HG03135 (cell line): ENCODE data around the gene REG1B.

Source experiments
- ATAC-seq: cut with Tn5 transposase; IDR thresholded peaks from one replicate; pipeline ENCODE4 v1.9.1; 2021; ENCODE audit warnings: mild to moderate bottlenecking, moderate library complexity; ENCODE audit not compliant: unreplicated experiment

Gene REG1B, protein sequence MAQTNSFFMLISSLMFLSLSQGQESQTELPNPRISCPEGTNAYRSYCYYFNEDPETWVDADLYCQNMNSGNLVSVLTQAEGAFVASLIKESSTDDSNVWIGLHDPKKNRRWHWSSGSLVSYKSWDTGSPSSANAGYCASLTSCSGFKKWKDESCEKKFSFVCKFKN

DNA sequence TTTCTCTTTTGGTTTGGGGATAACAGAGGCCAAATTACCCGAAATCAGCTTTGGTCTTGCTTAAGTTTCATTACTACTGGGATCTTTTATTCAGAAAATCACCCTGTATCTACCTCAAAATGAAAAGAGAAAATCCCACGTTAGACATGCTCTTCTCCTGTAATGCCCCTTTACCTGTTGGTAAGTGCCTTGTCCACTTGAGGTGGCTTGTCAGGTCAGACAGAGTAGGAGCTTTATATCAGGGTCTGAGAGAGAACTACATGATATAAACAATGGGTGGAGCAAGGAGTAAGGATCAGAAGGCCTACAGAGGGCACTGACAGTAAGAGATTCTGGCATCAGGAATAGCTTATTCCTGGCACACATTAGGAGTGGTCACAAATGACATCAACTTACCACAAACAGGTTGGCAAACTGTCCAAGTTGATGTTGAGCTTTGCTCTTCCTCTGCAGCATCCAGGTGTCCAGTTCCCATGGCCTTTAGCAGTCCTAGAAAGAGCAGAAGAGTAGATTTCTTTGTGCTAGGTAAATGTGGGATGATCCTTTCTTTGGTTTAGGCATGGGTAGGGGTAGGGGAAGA lies at the start of gene REG1B:
Gene REG1B, minus strand, starts transcription at position 209 of the 580 bp plus-strand sequence. CDS start 381 bp downstream, outside the sequence.
- ATAC-seq = no peak

DNA sequence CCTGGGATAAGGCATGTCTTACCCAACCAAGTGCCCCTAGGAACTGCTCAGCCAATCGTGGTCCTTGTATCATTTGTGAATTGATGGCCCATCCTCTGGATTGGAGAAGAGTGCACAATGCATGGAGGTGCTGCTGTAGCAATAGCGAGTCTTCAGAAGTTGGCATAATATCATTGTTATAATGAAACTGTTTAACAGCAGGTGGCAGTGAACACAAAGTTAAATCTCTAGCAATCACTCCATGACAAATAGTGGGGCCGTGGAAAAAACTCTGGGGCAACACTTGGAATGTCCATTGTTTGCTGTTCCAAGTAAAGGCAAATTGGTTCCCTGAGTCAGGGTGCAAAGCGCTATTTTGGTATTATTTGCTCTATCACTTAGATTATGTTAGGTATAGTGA lies 43.9 kb upstream of the REG1B start:
- ATAC-seq = no peak

DNA sequence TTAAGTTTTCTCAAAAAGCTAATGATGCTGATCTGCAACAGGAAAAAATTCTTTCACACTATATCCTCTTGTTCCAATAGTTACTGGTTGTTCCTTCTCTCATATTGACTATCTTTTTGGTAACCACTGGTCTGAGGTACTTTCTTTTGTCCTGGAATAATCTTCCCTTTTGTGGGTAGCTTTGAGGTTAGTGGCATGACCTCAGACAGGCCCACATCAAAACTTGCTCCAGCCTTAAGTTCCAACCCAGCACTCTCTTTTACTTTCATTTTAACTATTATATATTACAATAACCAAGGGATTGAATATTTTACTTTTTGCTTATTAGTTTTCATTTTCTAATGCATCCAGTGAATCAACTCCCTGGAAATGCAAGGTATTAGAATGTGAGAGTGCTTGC lies 42.0 kb upstream of the REG1B start:
- ATAC-seq = no peak

DNA sequence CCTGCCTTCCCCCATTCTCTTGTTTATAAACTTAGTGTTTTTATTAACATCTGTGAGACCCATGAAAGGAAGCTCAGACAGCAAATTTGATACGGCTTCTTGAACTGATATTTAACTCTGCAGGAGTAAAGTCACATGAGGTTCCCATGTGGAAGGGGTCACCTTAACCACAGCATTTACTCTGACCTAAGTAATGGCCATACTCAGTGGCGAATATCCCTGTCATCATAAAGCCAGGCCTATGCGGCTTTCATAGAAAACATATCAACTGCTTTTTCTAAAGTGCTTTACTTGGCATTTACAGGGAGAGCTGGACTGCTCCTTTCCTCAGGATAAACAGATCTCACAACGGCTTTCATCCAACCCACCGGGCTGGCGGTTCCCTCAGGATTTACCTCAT lies 41.5 kb upstream of the REG1B start:
- ATAC-seq = no peak

DNA sequence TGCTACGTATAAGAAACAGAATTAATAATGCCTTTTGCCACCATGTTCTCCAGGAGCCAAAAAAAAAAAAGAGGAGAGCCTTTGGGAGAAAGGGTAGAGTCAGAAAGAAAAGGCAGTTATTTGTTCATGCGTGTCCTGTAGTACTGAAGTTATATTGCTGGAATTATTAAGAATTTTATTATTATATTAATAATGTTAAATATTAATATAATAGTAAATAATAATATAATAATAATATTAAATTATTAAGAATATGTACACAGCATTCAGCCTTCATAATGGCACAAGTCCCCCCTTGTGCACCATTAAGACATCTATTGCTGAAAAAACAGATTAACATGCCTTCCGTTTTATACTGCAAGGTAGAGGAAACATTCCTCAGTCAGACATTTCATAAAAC lies 40.6 kb upstream of the REG1B start:
- no peak for ATAC-seq

DNA sequence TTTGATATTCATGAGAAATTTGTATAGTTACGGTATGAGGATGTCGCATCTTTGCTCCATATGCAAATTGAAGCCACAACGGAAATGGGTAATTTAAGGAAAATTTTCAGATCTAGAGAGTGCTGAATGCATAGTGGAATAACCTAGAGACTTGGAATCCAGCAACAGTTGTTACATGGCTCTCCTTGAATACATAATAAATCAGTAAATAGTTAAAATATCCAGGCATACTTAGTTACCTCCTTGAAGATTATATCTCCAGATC lies 37.9 kb upstream of the REG1B start:
- no peak for ATAC-seq

DNA sequence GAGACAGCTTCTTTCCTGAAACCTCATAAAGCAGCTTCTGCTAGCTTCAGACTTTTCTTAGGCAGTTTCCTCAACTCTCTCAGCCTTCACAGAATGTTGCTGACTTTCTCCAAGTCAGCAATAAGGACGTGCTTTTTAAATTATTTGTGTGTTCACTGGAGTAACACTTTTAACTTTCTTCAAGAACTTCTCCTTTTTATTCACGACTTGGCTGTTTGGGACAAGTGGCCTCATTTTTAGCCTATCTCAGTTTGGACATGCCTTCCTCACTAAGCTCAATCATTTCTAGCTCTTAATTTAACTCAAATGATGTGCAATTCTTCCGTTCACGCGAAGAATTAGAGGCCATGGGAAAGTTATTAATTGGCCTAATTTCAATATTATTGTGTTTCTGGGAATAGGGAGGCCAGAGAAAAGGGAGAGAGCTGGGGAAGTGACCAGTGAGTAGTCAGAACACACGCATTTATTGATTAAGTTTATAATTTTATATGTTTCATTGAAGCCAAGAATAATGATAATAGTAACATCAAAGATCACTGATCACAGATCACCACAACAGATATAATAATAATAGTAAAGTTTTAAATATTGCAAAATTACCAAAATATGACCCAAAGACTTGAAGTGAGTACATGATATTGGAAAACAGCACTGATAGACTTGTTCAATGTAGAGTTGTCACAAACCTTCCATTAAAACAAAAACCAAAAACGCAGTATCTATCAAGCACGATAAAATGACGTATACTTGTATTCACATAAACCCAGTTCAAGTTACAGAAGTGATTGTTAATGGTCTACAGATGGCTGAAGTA lies 37.3 kb upstream of the REG1B start:
- no peak for ATAC-seq

DNA sequence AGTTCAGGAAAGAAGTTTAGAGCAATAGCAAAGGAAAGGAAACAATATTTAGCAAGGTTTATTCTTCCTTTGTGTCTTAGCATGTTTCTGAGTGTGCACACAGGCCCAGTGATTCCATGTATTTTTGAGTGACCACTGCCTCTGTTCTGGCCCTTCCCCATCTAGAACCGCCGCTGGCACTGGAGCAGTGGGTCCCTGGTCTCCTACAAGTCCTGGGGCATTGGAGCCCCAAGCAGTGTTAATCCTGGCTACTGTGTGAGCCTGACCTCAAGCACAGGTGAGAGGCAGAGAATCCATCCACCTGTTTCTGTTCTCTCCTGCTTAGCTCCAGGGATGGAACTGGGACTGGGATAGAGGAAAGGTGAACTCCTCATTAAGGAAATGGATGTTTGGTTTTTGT lies 34.9 kb upstream of the REG1B start:
- ATAC-seq = no peak

DNA sequence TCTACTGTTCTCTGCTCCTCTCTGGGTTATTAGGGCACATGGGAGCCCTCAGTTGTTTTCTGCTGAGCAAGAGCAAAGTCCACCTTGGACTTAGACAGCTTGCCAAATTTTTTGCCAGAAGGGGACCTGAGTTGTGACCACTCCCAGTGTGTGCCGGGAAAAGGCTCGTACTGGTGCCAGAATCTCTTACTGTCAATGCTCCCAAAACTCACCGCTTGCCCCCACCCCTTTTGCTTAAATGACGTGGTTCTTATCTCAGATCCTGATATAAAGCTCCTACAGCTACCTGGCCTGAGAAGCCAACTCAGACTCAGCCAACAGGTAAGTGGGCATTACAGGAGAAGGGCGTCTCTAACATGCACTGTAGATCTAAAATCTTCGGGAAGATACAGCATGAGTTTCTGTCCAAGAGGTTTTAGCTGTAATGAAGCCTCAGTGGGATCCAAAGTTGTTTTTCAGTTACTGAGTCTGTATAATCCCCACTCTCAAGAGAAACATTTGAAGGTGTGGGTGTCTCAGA lies 32.5 kb upstream of the REG1B start, which contains the start of gene REG1A:
Gene REG1A, plus strand, starts transcription at position 295 of the 520 bp plus-strand sequence. CDS start 374 bp downstream, outside the sequence.
- no peak for ATAC-seq

DNA sequence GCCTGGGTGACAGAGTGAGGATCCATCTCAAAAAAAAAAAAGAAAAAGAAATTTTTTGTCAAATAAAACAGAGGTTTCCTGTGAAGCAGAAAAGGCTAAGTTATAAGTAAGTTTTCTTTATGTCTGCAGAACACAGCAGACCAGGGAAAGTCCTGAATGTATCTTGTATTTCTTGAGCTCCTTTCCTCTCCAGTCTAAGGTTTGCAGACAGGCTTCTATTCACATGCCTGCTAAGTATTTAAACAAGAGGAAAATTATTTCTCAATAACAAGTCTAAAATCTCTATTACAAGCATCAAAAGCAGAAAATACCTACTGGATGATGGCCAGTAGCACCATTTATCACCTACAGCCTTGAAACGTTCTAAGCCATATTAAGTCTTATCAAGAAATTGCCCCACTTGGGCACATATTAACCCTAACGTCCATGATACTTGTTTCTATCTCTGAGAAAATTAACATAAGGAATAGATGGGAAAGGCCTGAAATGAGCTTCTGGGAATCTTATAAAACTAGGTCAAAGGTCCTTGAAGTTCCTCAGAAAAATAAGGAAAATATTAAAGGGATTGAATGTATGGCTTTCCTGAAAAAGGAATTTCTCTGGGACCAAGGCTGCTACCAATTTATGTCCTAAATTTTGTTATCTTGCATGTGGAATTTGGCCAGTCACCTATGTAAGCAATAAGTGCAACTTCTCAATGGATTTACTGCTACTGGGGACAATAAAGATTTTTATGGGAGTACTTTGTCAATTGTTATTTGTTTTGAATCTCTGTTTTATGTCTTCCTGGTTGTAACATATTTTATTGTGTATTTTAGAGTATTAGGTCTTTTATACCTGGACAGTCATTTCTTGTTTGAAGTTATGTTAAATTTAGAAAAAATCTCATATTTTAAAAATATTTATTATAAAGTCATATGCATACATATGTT lies 29.5 kb upstream of the REG1B start:
- no peak for ATAC-seq

DNA sequence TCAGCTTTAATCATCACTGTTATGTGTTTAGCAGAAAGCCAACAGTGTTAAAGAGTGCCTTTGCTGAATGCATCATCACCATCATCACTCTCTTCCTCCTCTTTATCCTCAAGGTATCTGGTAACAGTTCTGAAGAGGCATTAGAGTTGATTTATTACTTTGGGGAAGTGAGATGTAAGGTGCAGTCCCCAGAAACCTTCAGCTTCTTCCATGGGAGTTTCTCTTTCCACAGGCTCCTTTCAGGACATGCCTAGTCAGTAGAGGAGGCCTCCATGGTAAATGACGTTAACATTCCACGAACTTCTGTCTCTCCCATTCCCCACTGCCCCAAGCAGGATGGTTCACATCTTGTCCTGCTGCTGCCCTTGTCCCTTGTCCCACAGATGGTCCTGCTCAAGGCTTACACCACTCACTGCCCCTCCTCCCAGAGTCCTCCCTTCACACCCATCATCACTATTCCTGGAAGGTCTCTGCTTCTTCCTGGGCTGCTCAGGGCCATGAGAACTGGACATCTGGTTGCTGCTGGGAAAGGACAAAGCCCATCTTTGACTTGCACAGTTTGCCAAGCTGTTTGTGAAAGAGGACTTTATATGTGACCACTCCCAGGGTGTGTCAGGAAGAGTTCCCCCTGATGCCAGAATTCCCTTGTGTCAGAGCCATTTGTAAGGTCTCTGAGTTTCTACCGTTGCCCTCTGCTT lies 27.2 kb upstream of the REG1B start:
- ATAC-seq = no peak

DNA sequence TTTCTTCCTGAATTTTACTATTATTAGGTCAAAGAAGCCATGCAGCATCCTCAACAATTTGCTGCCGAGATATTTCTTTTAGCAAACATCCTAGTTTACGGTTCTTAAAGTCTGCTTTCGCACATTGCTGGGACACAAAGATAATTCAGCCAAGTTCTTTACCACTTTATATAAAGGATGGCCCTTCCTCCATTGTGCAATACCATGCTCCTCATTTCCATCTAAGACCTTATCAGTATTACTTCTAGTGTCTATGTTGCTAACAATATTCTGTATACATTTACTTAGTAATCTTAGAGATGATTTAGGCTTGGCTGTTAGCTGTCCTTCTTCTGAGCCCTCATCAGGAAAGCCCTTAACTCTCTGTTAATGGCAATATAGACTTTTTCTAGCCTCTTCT lies 24.5 kb upstream of the REG1B start:
- no peak for ATAC-seq

DNA sequence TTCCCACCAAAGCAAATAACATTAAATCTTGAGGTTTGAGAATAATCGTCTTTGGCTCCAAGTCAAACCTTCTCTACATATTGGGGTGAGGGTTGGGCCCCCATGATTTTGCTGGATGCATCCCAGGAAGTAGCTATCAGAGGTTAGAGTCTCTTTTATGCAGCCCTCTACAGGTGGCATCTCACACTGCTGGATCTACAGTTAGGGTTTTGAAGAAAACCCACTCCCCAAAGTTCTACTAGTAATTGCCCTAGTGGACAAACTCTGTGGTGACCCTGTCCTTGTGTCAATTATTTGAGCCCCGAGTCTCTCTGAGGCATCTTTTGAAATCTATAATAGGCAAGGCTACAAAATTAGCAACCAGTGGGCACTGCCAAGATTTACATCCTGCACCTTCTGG lies 17.5 kb upstream of the REG1B start:
- ATAC-seq = no peak

DNA sequence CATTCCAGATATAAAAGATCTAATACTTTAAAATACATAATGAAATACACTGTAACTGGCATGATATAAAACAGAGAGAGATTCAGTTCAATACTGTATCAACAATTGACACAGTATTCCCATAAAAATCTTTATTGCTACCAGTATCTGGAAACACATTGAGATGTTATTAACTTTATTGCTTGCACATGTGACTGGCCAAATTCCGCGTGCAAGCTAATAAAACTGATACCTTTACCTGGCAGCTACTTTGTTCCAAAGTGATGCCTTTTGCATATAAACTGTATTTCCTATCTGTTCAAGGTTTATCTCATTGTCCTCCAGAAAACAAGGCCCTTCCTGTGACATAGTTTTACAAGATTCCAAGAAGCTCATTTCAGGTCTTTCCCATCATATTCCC lies 15.4 kb upstream of the REG1B start:
- no peak for ATAC-seq

DNA sequence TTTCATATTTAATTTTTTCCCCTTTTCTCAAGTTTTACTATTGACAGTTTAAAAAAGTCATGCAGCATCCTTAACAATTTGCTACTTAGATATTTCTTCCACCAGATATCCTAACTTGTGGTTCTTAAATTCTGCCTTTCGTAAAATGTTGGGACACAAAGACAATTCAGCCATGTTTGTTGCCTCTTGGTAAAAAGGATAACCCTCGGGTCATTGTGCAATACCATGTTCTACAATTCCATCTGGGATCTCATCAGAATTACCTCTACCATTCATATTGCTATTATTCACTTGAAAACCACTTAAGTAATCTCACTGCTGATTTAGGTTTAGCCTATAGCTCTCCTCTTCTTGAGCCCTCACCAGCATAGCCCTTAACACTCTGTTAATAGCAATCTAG lies 13.2 kb upstream of the REG1B start:
- no peak for ATAC-seq

DNA sequence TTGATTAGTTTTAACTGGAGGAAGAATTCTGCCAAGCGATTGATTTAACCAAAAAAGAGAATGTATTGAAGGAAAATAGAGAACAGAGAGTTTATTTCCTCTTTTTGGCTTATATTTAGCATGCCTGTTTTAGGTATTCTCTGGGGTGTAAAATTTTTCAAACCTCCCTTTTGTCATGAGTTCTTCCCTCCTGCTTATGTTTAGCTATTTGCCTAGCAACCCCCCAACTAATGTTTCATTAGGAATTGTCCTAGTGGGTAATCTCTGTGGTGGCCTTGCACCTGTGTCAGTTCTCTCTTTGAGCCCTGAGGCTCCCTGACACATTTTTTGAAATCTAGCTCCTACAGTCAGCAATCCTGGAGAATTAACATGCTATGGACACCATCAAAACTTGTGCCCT lies 12.5 kb upstream of the REG1B start:
- ATAC-seq = no peak

DNA sequence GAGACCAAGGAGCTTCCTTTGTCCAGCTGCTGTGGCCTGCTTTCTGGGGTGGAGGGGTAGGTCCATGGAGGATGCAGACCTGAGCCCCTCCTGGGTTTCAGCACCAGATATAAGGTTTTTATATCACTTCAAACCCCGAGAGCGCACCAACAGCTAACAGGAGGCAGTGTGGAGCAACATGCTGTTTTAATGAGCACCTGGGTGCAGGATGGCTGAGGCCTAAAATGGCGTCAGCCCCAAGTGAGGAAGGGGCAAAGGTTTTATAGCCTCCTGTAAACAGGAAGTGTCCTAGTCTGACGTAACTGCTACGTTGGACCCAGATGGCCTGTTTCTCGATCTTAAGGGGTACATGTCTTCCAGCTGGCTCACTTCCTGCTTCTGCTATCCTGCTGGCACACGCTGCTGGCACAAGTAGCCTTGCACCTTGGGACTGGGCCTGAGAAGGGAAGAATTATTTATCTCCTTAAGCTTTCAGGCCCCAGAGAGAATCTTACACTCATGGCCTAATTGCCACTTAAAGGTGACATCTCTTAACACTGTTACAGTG lies 11.4 kb upstream of the REG1B start:
- no peak for ATAC-seq

DNA sequence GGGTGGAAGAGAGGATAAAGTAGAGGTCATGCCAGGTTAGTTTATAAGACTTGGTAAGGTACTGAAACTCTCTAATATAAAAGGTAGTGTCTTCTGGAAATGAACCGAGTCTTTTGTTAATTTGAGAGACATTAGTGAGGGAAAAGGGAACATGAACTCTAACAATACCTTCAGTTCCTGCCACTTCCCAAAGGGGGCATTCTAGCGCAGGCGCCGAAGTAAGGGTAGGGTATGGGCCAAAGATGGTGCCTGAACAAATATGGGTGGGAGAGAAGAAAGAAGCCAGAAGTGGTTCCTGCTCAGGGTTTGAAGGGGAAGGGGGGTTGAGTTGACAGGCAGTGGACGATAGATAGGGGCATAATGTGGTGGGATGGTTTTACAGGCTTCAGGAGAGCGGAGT lies 10.1 kb upstream of the REG1B start:
- ATAC-seq = no peak

DNA sequence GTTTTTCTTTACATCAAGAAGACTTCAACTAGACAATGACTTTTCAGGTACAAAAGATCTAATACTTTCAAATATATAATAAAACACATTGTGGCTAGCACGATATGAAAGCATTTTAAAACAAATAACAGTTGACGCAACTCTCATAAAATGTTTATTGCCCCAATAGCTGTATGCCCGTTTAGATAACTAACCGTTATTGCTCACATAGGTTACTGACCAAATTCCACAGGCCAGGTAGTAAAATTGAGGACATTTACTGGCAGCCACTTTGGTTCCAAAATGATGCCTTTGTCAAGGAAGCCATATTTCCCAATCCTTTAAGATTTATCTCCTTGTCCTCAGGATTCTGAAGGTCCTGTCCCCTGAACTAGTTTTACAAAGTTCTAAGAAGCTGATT lies 2.9 kb upstream of the REG1B start:
- ATAC-seq = no peak

DNA sequence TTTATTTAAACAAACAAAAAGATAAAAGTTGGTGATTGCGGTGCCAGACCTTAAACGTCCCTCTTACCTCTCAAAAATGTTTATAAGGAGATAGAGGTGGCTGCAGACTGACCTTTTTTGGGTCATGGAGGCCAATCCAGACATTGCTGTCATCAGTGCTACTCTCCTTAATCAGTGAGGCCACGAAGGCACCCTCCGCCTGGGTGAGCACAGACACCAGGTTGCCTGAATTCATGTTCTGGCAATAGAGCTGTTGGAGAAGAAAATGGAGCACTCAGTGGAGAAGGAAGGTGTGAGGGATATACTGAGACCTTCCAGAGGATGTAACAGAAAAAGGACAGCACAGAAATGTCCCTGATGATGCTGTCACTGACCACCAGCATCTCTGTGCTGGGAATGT lies 1.5 kb downstream of the REG1B start:
- no peak for ATAC-seq
